Smooth muscle cell (in vitro differentiated cells): ENCODE results near the gene CD9. TPM values are rescaled to one million over a fixed set of nuclear protein-coding genes. Genes with fewer than 3 reads are reported as not detected.

ENCODE experiments used
- DNase-seq: peaks from one replicate; lab custom pipeline; 2025; ENCODE audit not compliant: unreplicated experiment; lab: John Stamatoyannopoulos, UW
- H2AFZ ChIP-seq: fragments of 200-600 bp; sonication (generic); 2 replicates; pipeline ENCODE4 v1.6.0; 2016; ENCODE audit warnings: antibody characterized with exemption, low read depth, mild to moderate bottlenecking
- H3F3A ChIP-seq: fragments of 200-600 bp; sonication (generic); 2 replicates; pipeline ENCODE4 v1.6.0; 2017; ENCODE audit warnings: antibody characterized with exemption, low read depth
- H3K27ac ChIP-seq: fragments of 200-600 bp; sonication (generic); 2 replicates; pipeline ENCODE4 v1.5.1; 2016; ENCODE audit warnings: low read depth, mild to moderate bottlenecking
- H3K27me3 ChIP-seq: fragments of 200-600 bp; sonication (generic); 2 replicates; pipeline ENCODE4 v1.6.1; 2016; ENCODE audit warnings: low read depth, mild to moderate bottlenecking
- H3K36me3 ChIP-seq: fragments of 200-600 bp; sonication (generic); 2 replicates; pipeline ENCODE4 v1.5.1; 2016; ENCODE audit warnings: low read depth
- H3K4me1 ChIP-seq: fragments of 200-600 bp; sonication (generic); 2 replicates; pipeline ENCODE4 v1.5.1; 2016; ENCODE audit warnings: low read depth
- H3K4me2 ChIP-seq: fragments of 200-600 bp; sonication (generic); 2 replicates; pipeline ENCODE4 v1.6.0; 2016; ENCODE audit warnings: mild to moderate bottlenecking
- H3K4me3 ChIP-seq: fragments of 200-600 bp; sonication (generic); 2 replicates; pipeline ENCODE4 v1.5.1; 2016; ENCODE audit warnings: mild to moderate bottlenecking
- H3K79me2 ChIP-seq: fragments of 200-600 bp; sonication (generic); 2 replicates; pipeline ENCODE4 v1.6.0; 2016; ENCODE audit warnings: low read depth, mild to moderate bottlenecking
- H3K9ac ChIP-seq: fragments of 200-600 bp; sonication (generic); 2 replicates; pipeline ENCODE4 v1.6.0; 2016; ENCODE audit warnings: low read depth
- H3K9me3 ChIP-seq: fragments of 200-600 bp; sonication (generic); replicated peaks from 2 replicates; pipeline ENCODE4 v1.5.1; 2016; ENCODE audit warnings: low read depth
- H4K20me1 ChIP-seq: fragments of 200-600 bp; sonication (generic); 2 replicates; pipeline ENCODE4 v1.6.0; 2016; ENCODE audit warnings: low read depth
- CTCF ChIP-seq: fragments of 200-600 bp; sonication (generic); IDR thresholded peaks from 2 replicates; pipeline ENCODE4 v1.5.1; 2017; ENCODE audit warnings: borderline replicate concordance, mild to moderate bottlenecking, antibody characterized with exemption; ENCODE audit not compliant: insufficient read depth, poor library complexity, severe bottlenecking
- WGBS: methylation state at CpG from one replicate; pipeline ENCODE4 v1.1.7; 2016; ENCODE audit warnings: low lambda C conversion rate; 5-methylcytosine and 5-hydroxymethylcytosine counted together
- polyA plus RNA-seq: library from polyadenylated mRNA; unstranded; fragments of >200 nt; fragmentation: Nextera tagmentation; extraction: Ambion mirVana; gene quantifications from 2 replicates; pipeline ENCODE4 v1.2.1, GENCODE V29; 2016
- total RNA-seq: library from RNA; depleted of rRNA; stranded (reverse); fragments of >200 nt; gene quantifications from 2 replicates; pipeline ENCODE4 v1.2.3, GENCODE V29; 2014

The CD9 gene
- total and polyA plus RNA-seq, 2 experiments from 2014 or later, result 144 to 207 TPM

- no peaks in the 10 kb centered on the region for H3F3A ChIP-seq
- no peaks in the 10 kb centered on the region for H3K36me3 ChIP-seq
- H3K4me3 ChIP-seq, result no peak overlapping the region
- H4K20me1 ChIP-seq, result no peaks in the 10 kb centered on the region
- peaks cover 7% of the 10 kb centered on the region for H3K4me1 ChIP-seq
- H3K79me2 ChIP-seq, result no peaks in the 10 kb centered on the region
- H3K9me3 ChIP-seq, result no peaks in the 10 kb centered on the region
- TF ChIP-seq CTCF, result no peak
- no peak overlapping the region for H3K9ac ChIP-seq
- no peak for DNase-seq
- no peaks in the 10 kb centered on the region for H3K27me3 ChIP-seq
- no peak overlapping the region for H2AFZ ChIP-seq
- H3K27ac ChIP-seq, result no peak overlapping the region
- 79% methylated on average over 13 of the region's 13 CpGs for WGBS
- no peak overlapping the region for H3K4me2 ChIP-seq
Observed at GRCh38 chr12:6192604-6193380, 7.4 kb upstream of the CD9 start.

- no peaks in the 10 kb centered on the region for H3K79me2 ChIP-seq
- no peaks in the 10 kb centered on the region for H3K36me3 ChIP-seq
- no peak overlapping the region for H3K4me2 ChIP-seq
- H3K27me3 ChIP-seq, result no peaks in the 10 kb centered on the region
- H3K9ac ChIP-seq, result no peak overlapping the region
- no peak for DNase-seq
- H3K9me3 ChIP-seq, result no peaks in the 10 kb centered on the region
- no peaks in the 10 kb centered on the region for H4K20me1 ChIP-seq
- H3K4me1 ChIP-seq, result peaks cover 11% of the 10 kb centered on the region
- TF ChIP-seq CTCF, result no peak
- WGBS, result 75% methylated on average over 19 of the region's 19 CpGs
- no peak overlapping the region for H2AFZ ChIP-seq
- no peak overlapping the region for H3K27ac ChIP-seq
- H3F3A ChIP-seq, result peaks cover 4% of the 10 kb centered on the region
- H3K4me3 ChIP-seq, result no peak overlapping the region
Observed at GRCh38 chr12:6193853-6194815, 6.1 kb upstream of the CD9 start.

GRCh38 chr12:6195665-6196535 lies 4.3 kb upstream of the CD9 start:
- H3K4me2 ChIP-seq, result peak overlapping the region; percentile 6
- WGBS, result 32% methylated on average over 10 of the region's 10 CpGs
- H4K20me1 ChIP-seq, result no peaks in the 10 kb centered on the region
- TF ChIP-seq CTCF, result peak; percentile 88
- H3K36me3 ChIP-seq, result no peaks in the 10 kb centered on the region
- no peak overlapping the region for H3K4me3 ChIP-seq
- H3K79me2 ChIP-seq, result peaks cover 3% of the 10 kb centered on the region
- no peak overlapping the region for H2AFZ ChIP-seq
- H3K27me3 ChIP-seq, result no peaks in the 10 kb centered on the region
- peak overlapping the region; percentile 67 for H3K27ac ChIP-seq
- H3F3A ChIP-seq, result peaks cover 8% of the 10 kb centered on the region
- H3K4me1 ChIP-seq, result peaks cover 11% of the 10 kb centered on the region
- H3K9me3 ChIP-seq, result no peaks in the 10 kb centered on the region
- DNase-seq, result peak; percentile 78
- H3K9ac ChIP-seq, result no peak overlapping the region
